Activated gamma-delta T cell treated with anti-CD3 and anti-CD28 coated beads, Interleukin-2, amount 50 U/mL, for 16 hours (primary cell): ENCODE results near the gene NNT.
"Not testable (repeated sequence)": the region's sequence is repeated elsewhere in the genome, so short reads cannot be mapped to it uniquely, and the experiment has no call there.

Experiments used
- DNase-seq: peaks from one replicate; pipeline ENCODE4 v3.0.0-alpha.2; 2020; ENCODE audit warnings: low read depth

Gene NNT

GRCh38 chr5:43667379-43667778, 64.4 kb downstream of the NNT start:
- not testable (repeated sequence) for DNase-seq

GRCh38 chr5:43674536-43674935, 71.6 kb downstream of the NNT start:
- DNase-seq: no peak

GRCh38 chr5:43675357-43675756, 72.4 kb downstream of the NNT start:
- DNase-seq: no peak

GRCh38 chr5:43676083-43676840, 73.3 kb downstream of the NNT start:
- no peak for DNase-seq

- DNase-seq: no peak
Observed at GRCh38 chr5:43677253-43677652, 74.3 kb downstream of the NNT start.

GRCh38 chr5:43679214-43679613, 76.2 kb downstream of the NNT start:
- no peak for DNase-seq

GRCh38 chr5:43680286-43680685, 77.3 kb downstream of the NNT start:
- DNase-seq: no peak

- DNase-seq: no peak
Observed at GRCh38 chr5:43683884-43684471, 81.0 kb downstream of the NNT start.

GRCh38 chr5:43685252-43685950, 82.4 kb downstream of the NNT start:
- no peak for DNase-seq

- no peak for DNase-seq
Observed at GRCh38 chr5:43687275-43687674, 84.3 kb downstream of the NNT start.

- DNase-seq: no peak
Observed at GRCh38 chr5:43691275-43691674, 88.3 kb downstream of the NNT start.

- no peak for DNase-seq
Observed at GRCh38 chr5:43691893-43692292, 88.9 kb downstream of the NNT start.

- no peak for DNase-seq
Observed at GRCh38 chr5:43693411-43693810, 90.4 kb downstream of the NNT start.

GRCh38 chr5:43694027-43694426, 91.0 kb downstream of the NNT start:
- DNase-seq: no peak

- not testable (repeated sequence) for DNase-seq
Observed at GRCh38 chr5:43696444-43696843, 93.5 kb downstream of the NNT start.

GRCh38 chr5:43699910-43700309, 96.9 kb downstream of the NNT start:
- no peak for DNase-seq

- no peak for DNase-seq
Observed at GRCh38 chr5:43700601-43701000, 97.6 kb downstream of the NNT start.

- no peak for DNase-seq
Observed at GRCh38 chr5:43701227-43701626, 98.2 kb downstream of the NNT start.

GRCh38 chr5:43702293-43702692, 99.3 kb downstream of the NNT start:
- no peak for DNase-seq

GRCh38 chr5:43702815-43703214, 99.8 kb downstream of the NNT start:
- no peak for DNase-seq

GRCh38 chr5:43704243-43704642, 101.3 kb downstream of the NNT start:
- DNase-seq: no peak

GRCh38 chr5:43706576-43706975, 103.6 kb downstream of the NNT start:
- not testable (repeated sequence) for DNase-seq

- no peak for DNase-seq
Observed at GRCh38 chr5:43711496-43711895, 108.5 kb downstream of the NNT start.
